Choroid plexus epithelial cell (primary cell): ENCODE measurements around the gene PCSK7.

ENCODE experiments used
- DNase-seq: peaks from one replicate; pipeline ENCODE4 v3.0.0-alpha.2; 2010; ENCODE audit warnings: low read depth
- H3K4me3 ChIP-seq: 2 replicates; pipeline ENCODE4 v1.5.1; 2011; ENCODE audit warnings: low read depth, mild to moderate bottlenecking, control low read depth, low read length, moderate library complexity
- TF ChIP-seq, protein P1 (sequence below): conservative IDR thresholded peaks from 2 replicates; pipeline ENCODE4 v1.5.1; 2011; ENCODE audit warnings: low read depth, mild to moderate bottlenecking, control low read depth, inconsistent platforms, low read length, moderate library complexity

PCSK7 gene

GRCh38 chr11:117195258-117195657 lies 36.6 kb downstream of the PCSK7 start:
- TF ChIP-seq, protein P1, sequence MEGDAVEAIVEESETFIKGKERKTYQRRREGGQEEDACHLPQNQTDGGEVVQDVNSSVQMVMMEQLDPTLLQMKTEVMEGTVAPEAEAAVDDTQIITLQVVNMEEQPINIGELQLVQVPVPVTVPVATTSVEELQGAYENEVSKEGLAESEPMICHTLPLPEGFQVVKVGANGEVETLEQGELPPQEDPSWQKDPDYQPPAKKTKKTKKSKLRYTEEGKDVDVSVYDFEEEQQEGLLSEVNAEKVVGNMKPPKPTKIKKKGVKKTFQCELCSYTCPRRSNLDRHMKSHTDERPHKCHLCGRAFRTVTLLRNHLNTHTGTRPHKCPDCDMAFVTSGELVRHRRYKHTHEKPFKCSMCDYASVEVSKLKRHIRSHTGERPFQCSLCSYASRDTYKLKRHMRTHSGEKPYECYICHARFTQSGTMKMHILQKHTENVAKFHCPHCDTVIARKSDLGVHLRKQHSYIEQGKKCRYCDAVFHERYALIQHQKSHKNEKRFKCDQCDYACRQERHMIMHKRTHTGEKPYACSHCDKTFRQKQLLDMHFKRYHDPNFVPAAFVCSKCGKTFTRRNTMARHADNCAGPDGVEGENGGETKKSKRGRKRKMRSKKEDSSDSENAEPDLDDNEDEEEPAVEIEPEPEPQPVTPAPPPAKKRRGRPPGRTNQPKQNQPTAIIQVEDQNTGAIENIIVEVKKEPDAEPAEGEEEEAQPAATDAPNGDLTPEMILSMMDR: no peak
- no peak for DNase-seq
- no peak overlapping the region for H3K4me3 ChIP-seq

GRCh38 chr11:117194267-117194666 lies 37.6 kb downstream of the PCSK7 start:
- no peak overlapping the region for H3K4me3 ChIP-seq
- no peak for DNase-seq
- TF ChIP-seq, protein P1: no peak

- TF ChIP-seq, protein P1: no peak
- DNase-seq: no peak
- no peak overlapping the region for H3K4me3 ChIP-seq
These were observed 38.5 kb downstream of the PCSK7 start for GRCh38 chr11:117193130-117194020.

- DNase-seq: no peak
- TF ChIP-seq, protein P1: no peak
- no peak overlapping the region for H3K4me3 ChIP-seq
These were observed 39.4 kb downstream of the PCSK7 start for GRCh38 chr11:117192401-117192875.

GRCh38 chr11:117191680-117192400 lies 40.0 kb downstream of the PCSK7 start:
- no peak overlapping the region for H3K4me3 ChIP-seq
- TF ChIP-seq, protein P1: no peak
- no peak for DNase-seq

GRCh38 chr11:117189941-117190544 lies 41.8 kb downstream of the PCSK7 start:
- H3K4me3 ChIP-seq: no peak overlapping the region
- no peak for DNase-seq
- TF ChIP-seq, protein P1: no peak
